A549 (cell line): Measurements from ENCODE around the gene SYT12.

ENCODE experiments used
- BCL3 ChIP-seq: fragments of >200 bp; sonication (Bioruptor Twin); formaldehyde crosslinking; IDR thresholded peaks from 3 replicates; pipeline ENCODE4 v1.6.1; 2016
- BHLHE40 ChIP-seq: IDR thresholded peaks from 2 replicates; pipeline ENCODE4 v1.6.1; 2012; ENCODE audit warnings: low read depth, low read length, inconsistent platforms
- CHD2 ChIP-seq: fragments of 150-350 bp; IDR thresholded peaks from 2 replicates; pipeline ENCODE4 v1.6.1; 2014; ENCODE audit warnings: low read length; ENCODE audit not compliant: partially characterized antibody
- CTCF ChIP-seq: fragments of >200 bp; sonication (Bioruptor Twin); formaldehyde crosslinking; IDR thresholded peaks from 3 replicates; pipeline ENCODE4 v1.5.1; 2016
- EP300 ChIP-seq, 2 experiments: fragments of >200 bp; sonication (Bioruptor Twin); formaldehyde crosslinking; IDR thresholded peaks; 2 replicates in 1 of 2; 3 replicates in 1 of 2; pipeline ENCODE4 v1.6.1; 2016 to 2017
- ESRRA ChIP-seq: fragments of 150-350 bp; IDR thresholded peaks from 2 replicates; pipeline ENCODE4 v1.6.1; 2014; ENCODE audit warnings: mild to moderate bottlenecking, low read length, borderline replicate concordance
- HEYL ChIP-seq: fragments of 250-450 bp; sonication (Bioruptor Pico); IDR thresholded peaks from 2 replicates; pipeline ENCODE4 v1.8.0; 2021; ENCODE audit warnings: mild to moderate bottlenecking, moderate library complexity
- KDM1A ChIP-seq: fragments of 200-600 bp; sonication (generic); IDR thresholded peaks from 2 replicates; pipeline ENCODE4 v1.6.1; 2016; ENCODE audit warnings: low read depth, mild to moderate bottlenecking
- MAX ChIP-seq: IDR thresholded peaks from 2 replicates; pipeline ENCODE4 v1.6.1; 2012
- PBX3 ChIP-seq: IDR thresholded peaks from 2 replicates; pipeline ENCODE4 v1.6.1; 2012
- RAD21 ChIP-seq, 2 experiments: fragments of >200 bp in 1 of 2; sonication (Bioruptor Twin) in 1 of 2; formaldehyde crosslinking in 1 of 2; IDR thresholded peaks in 1 of 2; conservative IDR thresholded peaks in 1 of 2; 2 replicates in 1 of 2; 3 replicates in 1 of 2; pipeline ENCODE4 v1.6.1; 2012 to 2018; ENCODE audit warnings: inconsistent platforms in 1 of 2
- REST ChIP-seq: fragments of 200-600 bp; sonication (generic); IDR thresholded peaks from 2 replicates; pipeline ENCODE4 v1.6.1; 2016; ENCODE audit warnings: antibody characterized with exemption, mild to moderate bottlenecking, moderate library complexity
- SMC3 ChIP-seq: fragments of >200 bp; sonication (Bioruptor Twin); formaldehyde crosslinking; IDR thresholded peaks from 3 replicates; pipeline ENCODE4 v1.6.1; 2018; ENCODE audit warnings: inconsistent platforms
- ZSCAN20 ChIP-seq: fragments of 250-450 bp; sonication (Bioruptor Pico); IDR thresholded peaks from 2 replicates; pipeline ENCODE4 v1.8.0; 2022; ENCODE audit warnings: mild to moderate bottlenecking, moderate library complexity

GRCh38 chr11:67020949-67021348 is 2.0 kb upstream of the SYT12 start:
- no peak for TF ChIP-seq MAX
- TF ChIP-seq PBX3: no peak
- no peak for TF ChIP-seq ESRRA
- TF ChIP-seq CTCF: no peak
- no peak for TF ChIP-seq ZSCAN20 (CRISPR knock-in tag)
- TF ChIP-seq KDM1A: no peak
- TF ChIP-seq CHD2: no peak
- TF ChIP-seq BHLHE40: no peak
- TF ChIP-seq HEYL (CRISPR knock-in tag): no peak
- no peak for TF ChIP-seq EP300 (IDR thresholded peaks at IDR 0.05)
- no peak for TF ChIP-seq RAD21 (conservative IDR thresholded peaks at IDR 0.05 in 1 of 2, IDR thresholded peaks at IDR 0.05 in 1 of 2)
- no peak for TF ChIP-seq SMC3
- no peak for TF ChIP-seq REST
- no peak for TF ChIP-seq BCL3
